Upper lobe of right lung (tissue), 1 donor: ENCODE data around the gene SFTPD. TPM values are rescaled to one million over a fixed set of nuclear protein-coding genes. Genes with fewer than 3 reads are reported as not detected.

Experiments used
- ATAC-seq: fragments of 200-7000 bp; cut with Tn5 transposase; one replicate; pipeline ENCODE4 v1.9.1; 2020; ENCODE audit warnings: mild to moderate bottlenecking, moderate library complexity
- DNase-seq: peaks from one replicate; pipeline ENCODE4 v3.0.0-alpha.2; 2020
- H3K27ac ChIP-seq: fragments of 200-600 bp; one replicate; pipeline ENCODE4 v1.8.0; 2022
- H3K27me3 ChIP-seq: fragments of 200-600 bp; one replicate; pipeline ENCODE4 v1.8.0; 2022; ENCODE audit warnings: mild to moderate bottlenecking
- H3K36me3 ChIP-seq: fragments of 200-600 bp; one replicate; pipeline ENCODE4 v1.8.0; 2022
- H3K4me1 ChIP-seq: fragments of 200-600 bp; one replicate; pipeline ENCODE4 v1.8.0; 2022
- H3K4me3 ChIP-seq: fragments of 200-600 bp; one replicate; pipeline ENCODE4 v1.8.0; 2022; ENCODE audit warnings: mild to moderate bottlenecking
- H3K9me3 ChIP-seq: fragments of 200-600 bp; one replicate; pipeline ENCODE4 v1.8.0; 2022
- intact Hi-C: fragments of 100-400 bp; cut with DNase I; formaldehyde crosslinking; loops from one replicate; pipeline ENCODE4 v1.11.0; 2022
- total RNA-seq: library from RNA; stranded (reverse); fragmentation: NEBNext Ultra II Directional; extraction: Animal tissue kit (Norgen Biotek cat#: 25700); gene quantifications from one replicate; pipeline ENCODE4 v1.2.1, GENCODE V29; 2021
- TF ChIP-seq, protein P1 (sequence below): fragments of 200-600 bp; IDR thresholded peaks from one replicate; pipeline ENCODE4 v1.8.0; 2022; ENCODE audit warnings: antibody characterized with exemption
- donor health status: DM: no; HTN: yes; CAD: no; lungs with severe emphysema.

The SFTPD gene
- total RNA-seq, 1 donor from 2014 or later = 780 TPM

DNA sequence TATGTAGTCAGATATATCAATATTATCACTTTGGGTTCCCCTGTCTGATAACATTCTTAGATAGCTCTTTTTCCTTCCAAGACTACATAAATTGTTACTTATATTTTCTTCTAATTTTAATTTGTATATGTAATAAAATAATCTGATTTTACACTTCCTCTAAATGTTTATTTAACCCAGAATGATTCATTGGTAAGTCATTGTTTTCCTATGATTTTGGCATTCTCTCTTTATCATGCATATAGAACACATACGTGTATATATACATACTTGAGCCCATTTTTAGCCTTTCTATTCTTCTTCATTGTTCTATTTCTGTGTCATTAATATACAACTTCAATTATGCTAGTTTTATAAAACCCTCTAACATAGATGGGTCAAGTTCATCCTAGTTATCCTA, 16.6 kb downstream of the SFTPD start:
- no peak for ATAC-seq
- peak overlapping the region; percentile 47 for H3K27ac ChIP-seq

DNA sequence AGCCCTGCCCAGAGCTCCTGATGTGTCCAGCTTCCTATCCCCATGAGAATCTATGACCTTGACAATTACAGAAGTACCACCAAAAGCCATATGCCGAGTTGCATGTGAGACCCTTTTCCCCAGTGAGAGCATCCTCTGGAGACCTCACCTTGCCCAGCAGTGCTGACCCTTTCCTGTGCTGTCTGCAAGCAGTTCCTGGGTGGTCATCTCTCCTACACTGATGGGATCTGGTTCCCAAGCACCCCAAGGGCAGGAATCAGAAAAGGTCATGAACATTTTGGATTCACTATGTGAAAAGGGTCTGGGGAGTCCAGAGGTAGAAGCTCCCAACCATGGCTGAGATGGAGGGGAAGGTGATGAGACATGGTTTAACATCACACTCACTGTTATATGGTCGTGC, 18.2 kb downstream of the SFTPD start:
- no peaks in the 10 kb centered on the region for H3K27me3 ChIP-seq
- no peak for ATAC-seq
- H3K27ac ChIP-seq = no peak overlapping the region
- no peaks in the 10 kb centered on the region for H3K9me3 ChIP-seq
- intact Hi-C loops = no loop called here
- H3K36me3 ChIP-seq = no peaks in the 10 kb centered on the region
- TF ChIP-seq, protein P1, sequence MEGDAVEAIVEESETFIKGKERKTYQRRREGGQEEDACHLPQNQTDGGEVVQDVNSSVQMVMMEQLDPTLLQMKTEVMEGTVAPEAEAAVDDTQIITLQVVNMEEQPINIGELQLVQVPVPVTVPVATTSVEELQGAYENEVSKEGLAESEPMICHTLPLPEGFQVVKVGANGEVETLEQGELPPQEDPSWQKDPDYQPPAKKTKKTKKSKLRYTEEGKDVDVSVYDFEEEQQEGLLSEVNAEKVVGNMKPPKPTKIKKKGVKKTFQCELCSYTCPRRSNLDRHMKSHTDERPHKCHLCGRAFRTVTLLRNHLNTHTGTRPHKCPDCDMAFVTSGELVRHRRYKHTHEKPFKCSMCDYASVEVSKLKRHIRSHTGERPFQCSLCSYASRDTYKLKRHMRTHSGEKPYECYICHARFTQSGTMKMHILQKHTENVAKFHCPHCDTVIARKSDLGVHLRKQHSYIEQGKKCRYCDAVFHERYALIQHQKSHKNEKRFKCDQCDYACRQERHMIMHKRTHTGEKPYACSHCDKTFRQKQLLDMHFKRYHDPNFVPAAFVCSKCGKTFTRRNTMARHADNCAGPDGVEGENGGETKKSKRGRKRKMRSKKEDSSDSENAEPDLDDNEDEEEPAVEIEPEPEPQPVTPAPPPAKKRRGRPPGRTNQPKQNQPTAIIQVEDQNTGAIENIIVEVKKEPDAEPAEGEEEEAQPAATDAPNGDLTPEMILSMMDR = no peak
- DNase-seq = no peak
- H3K4me1 ChIP-seq = no peaks in the 10 kb centered on the region
- H3K4me3 ChIP-seq = no peak overlapping the region

More for the DNA sequence above, 16.6 kb downstream of the SFTPD start:
- Histone ChIP-seq H3K4me1 (no peaks in the 10 kb centered on the region), H3K36me3 (no peaks in the 10 kb centered on the region), H3K4me3 (no peak overlapping the region), H3K9me3 (no peaks in the 10 kb centered on the region), H3K27me3 (no peaks in the 10 kb centered on the region)
- TF ChIP-seq, protein P1 = no peak
- no peak for DNase-seq
- intact Hi-C loops = no loop called here

DNA sequence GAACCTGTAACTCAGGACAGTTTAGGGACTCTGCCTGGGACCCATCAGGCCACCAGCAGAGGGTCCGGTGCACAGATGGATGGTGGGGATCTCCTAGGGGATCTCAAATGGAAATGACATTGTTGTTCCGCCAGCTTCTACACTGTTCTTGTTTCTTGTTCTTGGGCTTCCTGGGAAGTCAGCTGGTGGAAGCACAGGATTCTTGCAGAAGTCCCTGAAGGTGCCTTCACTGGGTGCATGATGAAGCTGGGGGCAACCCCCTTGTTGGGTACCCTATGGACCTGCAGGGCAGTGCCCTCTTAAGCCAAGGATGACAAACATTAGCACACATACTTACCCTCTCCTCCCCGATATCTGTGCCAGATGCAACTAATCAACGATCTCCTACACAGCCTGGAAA, 18.6 kb downstream of the SFTPD start:
- no peak for ATAC-seq
- no peak overlapping the region for H3K4me3 ChIP-seq
- H3K27ac ChIP-seq = no peak overlapping the region
- H3K36me3 ChIP-seq = no peaks in the 10 kb centered on the region
- no peak for DNase-seq
- intact Hi-C loops = no loop called here
- H3K27me3 ChIP-seq = no peaks in the 10 kb centered on the region
- TF ChIP-seq, protein P1 = no peak
- no peaks in the 10 kb centered on the region for H3K4me1 ChIP-seq
- no peaks in the 10 kb centered on the region for H3K9me3 ChIP-seq

DNA sequence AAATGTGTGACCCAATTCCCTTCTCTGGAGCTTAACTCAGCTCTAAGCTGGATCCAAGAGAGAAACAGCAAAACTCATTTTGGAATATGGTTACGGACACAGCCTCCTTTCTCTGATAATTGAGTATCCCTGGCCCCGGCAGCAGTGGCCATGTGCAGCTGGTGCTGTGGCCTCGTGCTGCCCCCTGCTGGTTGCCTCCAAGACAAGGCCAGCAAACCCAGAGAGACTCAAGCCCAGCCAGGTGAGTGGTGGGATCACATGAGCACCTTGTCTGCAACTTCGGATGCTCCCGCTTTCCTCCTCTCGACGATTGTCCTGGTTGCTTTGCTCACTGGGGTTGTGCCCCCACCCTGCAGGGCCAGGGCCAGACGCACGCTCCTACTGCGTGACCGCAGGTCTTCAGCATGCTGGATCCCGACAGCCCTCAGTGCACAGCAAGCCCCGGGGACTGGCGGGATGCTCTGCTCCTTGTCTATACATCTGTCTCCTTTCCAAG, 19.4 kb downstream of the SFTPD start:
- peak; percentile 85 for ATAC-seq
- intact Hi-C loops = no loop called here

DNA sequence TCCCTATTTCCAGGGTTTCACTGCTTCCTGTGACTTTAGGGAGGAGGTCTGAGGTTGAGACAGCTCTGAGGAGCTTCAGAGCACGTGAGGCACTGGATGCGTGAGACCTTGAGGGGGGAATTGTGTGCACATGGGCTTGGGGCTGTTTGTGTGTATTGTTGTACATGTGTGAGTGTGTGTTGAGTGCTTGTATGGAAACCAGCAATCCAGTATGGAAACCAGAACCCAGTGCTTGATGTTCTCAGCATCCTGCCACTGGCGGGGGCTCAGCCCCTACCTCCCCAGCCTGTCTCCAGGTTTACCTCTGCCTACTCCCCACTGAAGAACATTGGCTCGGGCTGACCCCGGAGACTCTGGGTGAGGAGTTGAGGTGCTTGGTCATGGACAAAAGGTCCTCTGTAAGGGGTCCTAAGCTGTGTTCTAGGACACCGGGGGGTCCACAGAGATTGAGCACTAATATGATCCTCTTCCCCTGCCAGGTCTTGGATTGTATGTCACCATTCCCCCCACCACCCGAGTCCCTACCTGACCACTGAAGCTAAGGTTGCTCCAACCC, 20.8 kb downstream of the SFTPD start:
- peak overlapping the region; percentile 74 for H3K27ac ChIP-seq
- no peaks in the 10 kb centered on the region for H3K36me3 ChIP-seq
- H3K4me3 ChIP-seq = no peak overlapping the region
- intact Hi-C loops = no loop called here
- ATAC-seq (no peak), DNase-seq (no peak)
- H3K4me1 ChIP-seq = no peaks in the 10 kb centered on the region
- H3K27me3 ChIP-seq = no peaks in the 10 kb centered on the region
- no peaks in the 10 kb centered on the region for H3K9me3 ChIP-seq
- TF ChIP-seq, protein P1 = no peak

More for the DNA sequence above, 19.4 kb downstream of the SFTPD start:
- DNase-seq = peak; percentile 92
- H3K27me3 ChIP-seq = no peaks in the 10 kb centered on the region
- H3K27ac ChIP-seq = no peak overlapping the region
- no peak overlapping the region for H3K4me3 ChIP-seq
- no peaks in the 10 kb centered on the region for H3K9me3 ChIP-seq
- no peaks in the 10 kb centered on the region for H3K4me1 ChIP-seq
- TF ChIP-seq, protein P1 = peak; percentile 95
- no peaks in the 10 kb centered on the region for H3K36me3 ChIP-seq
